ENCODE measurements around the gene HCN1.
"Not testable (repeated sequence)": the region's sequence is repeated elsewhere in the genome, so short reads cannot be mapped to it uniquely, and the experiment has no call there.

The HCN1 gene

DNA sequence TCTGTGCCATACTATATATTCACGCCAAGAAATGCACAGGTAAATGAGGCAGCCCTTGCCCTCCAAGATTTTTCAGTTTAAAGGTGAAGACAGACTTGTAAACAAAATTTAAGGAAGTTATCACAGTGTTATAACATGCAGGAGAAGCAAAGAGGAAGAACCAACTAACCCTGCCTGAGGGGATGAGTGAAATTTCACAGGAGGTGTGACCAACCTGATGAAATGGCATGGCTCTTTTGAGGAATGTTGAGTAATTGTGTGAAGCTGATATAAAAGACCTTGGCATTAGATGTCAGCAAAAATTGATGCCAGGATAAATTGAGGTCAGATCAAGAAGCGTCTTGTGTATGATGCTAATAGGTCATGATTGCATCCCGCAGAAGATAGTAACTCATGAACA lies 86.5 kb downstream of the HCN1 start:
- DNase-seq, result no peak

DNA sequence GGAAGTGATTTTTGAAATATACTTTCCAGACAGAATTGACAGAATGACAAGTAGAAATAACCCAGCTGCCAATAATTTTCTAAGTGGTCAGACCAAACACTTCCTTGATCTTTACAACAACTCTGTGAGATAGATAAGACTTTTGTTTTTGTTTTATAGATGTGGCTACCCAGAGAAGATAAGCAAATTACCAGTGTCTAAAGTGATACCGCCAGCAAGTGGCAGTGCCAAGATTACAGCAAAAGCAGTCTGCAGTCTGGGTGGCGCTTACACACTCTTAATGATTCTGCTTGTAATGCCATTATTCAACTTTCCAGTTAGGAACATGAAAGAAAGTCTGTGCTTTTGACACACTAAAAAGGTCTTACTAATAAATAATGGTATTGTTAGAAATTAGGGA lies 92.1 kb downstream of the HCN1 start:
- DNase-seq, result no peak

DNA sequence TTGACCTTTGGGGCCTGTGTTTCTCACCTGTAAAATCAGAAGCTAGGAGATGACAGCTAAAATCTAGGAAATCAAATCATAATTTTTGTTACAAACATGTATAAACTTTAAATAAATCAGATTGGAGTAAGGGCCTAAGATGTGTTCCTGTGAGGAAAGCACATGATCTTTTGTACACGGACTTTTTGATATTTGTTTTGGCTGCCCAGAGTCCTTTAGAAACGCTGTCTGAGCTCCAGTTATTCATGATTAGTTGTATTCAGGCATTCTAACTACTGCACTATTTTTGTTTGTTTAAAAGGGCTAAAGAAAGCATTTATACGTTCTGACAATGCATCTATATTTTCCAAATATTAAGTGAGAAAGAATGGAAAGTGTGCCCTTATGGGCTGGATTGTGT lies 94.8 kb downstream of the HCN1 start:
- no peak for DNase-seq

DNA sequence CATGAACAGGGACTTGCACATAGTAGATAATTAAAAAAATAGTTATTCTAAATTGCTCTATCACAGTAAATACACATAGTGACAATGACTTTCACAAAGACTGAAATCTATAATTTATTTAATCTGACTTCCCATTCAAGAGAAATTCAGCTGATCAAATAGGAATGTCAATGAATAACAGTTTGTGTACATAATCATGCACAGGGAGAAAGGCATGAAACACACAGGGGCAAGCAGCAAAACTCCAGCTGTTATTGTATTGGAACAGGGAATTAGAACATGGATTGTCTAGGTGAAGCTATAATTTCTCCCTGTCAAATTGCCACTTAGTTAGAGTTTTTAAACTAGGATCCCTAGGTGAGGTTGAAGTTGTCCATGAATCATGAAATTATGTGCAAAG lies 99.9 kb downstream of the HCN1 start:
- DNase-seq, result no peak

DNA sequence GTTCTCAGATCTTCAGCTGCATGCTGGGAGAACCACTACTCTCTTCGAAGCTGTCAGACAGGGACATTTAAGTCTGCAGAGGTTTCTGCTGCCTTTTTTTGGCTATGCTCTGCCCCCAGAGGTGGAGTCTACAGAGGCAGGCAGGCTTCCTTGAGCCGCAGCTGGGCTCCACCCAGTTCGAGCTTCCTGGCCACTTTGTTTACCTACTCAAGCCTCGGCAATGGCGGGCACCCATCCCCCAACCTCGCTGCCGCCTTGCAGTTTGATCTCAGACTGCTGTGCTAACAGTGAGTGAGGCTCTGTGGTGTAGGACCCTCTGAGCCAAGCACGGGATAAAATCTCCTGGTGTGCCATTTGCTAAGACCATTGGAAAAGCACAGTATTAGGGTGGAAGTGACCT lies 110.2 kb downstream of the HCN1 start:
- not testable (repeated sequence) for DNase-seq

DNA sequence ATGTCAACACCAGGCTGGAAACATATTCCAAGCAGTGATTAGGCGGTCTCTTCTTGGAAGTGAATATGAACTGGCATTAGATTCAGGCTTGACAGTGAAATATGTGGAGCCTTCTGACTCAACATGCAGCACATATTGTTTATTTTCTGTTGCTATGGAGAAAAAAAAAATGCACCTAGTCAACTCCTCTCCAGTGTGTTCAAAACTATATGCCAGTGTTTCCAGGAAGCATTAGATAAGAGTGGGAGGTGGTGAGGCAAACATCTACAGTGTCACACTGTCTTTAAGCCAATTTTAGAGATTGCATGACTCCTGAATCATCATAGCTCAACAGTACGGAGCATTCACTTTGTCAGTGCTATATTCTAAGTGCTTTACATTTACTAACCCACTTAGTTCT lies 117.9 kb downstream of the HCN1 start:
- DNase-seq, result no peak

DNA sequence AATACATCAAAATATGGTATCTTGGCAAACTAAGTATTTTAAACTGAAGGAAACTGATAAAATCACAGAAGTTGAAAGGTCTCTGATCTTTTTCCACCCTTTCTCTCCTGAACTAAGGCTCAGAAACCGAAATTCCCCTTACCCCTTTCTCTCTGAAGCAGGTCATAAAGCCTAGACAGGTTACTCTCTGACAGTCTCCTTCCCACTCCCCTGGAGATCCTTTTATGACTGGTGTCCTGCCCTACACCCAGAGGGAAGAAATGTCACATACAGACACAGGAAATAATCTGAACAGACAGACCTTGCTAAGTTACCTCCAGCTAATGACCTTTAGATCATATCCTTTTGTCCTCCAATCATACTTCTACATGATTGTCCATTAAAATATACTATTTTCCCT lies 127.4 kb downstream of the HCN1 start:
- no peak for DNase-seq

DNA sequence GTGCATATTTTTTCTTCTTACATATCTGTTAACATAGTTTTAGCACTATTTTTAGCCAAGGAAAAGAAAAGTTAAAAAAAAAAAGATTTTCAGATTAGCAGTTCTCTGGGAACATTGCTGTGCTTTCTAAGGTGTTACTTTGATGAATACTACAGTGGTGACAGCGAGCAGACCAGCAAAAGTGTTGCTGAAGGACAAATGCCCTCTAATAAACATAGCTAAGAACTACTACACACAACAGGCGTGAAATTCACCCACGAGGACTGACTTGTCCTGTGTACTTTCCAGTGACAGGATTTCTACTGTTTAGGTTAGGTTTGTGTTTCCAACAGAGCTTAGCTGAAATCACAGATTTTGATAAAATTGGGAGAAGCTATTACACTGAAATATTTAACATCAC lies 153.8 kb downstream of the HCN1 start:
- no peak for DNase-seq

DNA sequence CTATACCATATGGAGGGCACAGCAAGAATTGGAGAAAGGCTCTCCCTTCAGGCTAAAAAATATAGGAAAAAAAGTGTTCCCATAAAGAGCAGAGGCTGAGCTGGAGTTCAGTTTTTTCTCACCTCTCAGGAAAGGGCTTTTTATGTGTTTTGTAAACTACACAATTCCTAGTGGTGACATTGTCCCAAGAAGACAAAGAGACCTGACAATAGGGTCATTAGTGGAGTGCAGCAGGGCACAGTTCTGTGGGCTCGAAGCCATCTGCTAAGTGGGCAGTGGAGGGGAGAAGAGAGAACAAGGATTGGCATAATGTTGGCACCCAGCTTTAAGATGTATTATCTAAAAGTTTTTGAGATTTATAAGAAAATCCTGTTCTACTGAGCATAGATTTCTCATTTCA lies 162.5 kb downstream of the HCN1 start:
- DNase-seq, result no peak

DNA sequence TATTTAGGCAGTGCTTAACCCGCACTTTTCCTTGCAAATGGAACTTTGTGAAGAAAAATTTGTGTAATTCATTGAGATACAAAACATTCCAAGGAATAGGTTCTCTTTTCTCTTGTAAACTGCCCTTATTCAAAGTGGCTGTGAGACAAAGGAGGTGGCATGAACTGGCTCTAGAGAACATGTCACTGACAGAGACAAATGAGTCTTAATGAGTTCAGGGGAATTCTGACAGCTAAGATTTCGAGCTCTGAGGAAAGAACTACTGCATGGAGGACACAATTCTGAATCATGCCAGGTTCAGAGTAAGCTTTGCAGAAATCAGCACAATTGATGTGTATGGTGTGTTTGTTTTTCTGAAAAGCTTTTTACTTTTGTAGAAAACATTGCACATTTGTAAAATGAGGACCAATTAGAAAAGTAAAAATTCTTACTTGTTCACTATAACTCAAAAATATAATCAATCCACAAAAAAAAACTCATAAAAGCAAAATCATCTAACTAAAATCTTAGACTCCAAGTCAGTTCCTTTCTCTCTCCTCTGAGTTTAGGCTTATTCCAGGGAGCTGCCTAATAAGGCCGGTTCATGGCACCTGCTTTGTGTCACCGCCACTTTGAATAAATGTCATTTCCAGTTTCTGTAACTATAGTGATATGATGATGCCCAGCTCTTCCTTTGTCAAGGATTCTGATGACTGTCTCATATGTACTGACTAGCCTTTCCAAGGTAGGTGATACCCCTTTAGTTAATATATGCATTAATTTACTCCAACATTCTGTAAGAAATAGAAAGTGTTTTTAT lies 163.2 kb downstream of the HCN1 start:
- DNase-seq, result no peak

DNA sequence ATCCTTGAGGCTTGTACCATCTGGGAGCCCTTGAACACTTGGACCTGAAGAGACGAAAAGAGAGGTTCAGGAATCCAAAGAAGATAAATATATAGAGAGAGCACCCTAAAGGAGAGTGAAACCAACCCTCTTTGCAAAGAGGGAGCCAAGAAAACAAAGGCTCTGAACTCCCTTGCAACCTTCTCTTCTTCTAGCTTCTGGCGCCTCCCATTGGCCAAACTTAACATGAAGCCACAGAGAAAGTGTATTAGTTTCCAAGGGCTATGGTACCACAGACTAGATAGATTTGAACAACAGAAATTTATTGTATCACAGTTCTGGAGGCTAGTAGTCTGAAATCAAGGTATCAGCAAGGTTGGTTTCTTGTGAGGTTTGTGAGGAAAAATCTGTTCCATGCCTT lies 175.1 kb downstream of the HCN1 start:
- DNase-seq, result no peak

DNA sequence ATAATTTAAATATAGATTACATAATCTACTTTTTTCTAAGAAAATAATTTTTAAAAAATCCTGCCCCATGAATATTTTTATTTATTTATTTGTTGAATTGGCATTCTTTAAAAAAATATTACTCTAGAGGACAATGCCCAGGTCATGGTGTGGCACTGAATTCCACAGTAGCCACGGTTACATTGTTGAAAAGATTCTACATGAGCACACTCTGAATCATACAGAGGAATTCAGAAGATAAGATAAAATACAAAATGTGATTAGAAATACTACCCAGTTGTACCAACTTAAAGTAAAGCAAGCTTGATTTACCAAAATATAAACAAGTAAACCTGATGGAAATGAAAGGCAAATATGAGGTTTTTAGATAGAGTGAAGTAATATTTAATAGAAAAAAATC lies 183.7 kb downstream of the HCN1 start:
- DNase-seq, result no peak

DNA sequence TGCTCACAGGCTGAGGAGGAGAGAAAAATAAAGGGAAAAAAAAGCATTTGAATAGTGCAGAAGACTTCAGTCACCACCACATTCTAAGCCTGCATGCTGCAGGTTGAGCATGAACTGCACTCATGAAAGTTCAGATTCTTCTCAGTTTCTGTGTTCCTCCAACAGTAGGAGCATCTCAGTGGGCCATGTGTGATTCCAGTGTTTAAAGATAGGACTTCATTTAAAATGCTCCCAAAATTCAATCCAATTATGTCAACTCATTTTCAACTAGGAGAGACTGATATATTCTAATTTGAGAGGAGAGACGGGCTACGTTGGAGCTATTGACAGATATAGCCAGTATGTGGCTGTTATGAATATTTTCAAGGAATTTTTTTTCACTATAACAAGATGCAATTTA lies 186.8 kb downstream of the HCN1 start:
- DNase-seq, result no peak

DNA sequence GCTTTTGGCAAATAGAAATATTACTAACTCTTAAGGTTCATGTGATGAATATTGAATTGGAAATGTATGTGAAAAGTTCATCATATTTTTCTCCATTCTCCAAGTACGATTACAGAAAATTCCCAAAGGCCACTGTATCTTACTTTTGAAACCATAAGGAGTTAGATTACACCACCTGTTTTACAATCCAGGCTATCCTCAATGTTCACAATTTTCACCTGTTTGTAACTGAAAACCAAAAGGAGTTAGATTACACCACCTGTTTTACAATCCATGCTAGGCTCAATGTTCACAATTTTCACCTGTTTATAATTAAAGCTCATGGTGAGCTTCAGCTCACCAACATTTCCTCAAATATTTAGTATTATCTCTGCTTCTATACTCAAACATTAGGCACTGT lies 188.0 kb downstream of the HCN1 start:
- no peak for DNase-seq

DNA sequence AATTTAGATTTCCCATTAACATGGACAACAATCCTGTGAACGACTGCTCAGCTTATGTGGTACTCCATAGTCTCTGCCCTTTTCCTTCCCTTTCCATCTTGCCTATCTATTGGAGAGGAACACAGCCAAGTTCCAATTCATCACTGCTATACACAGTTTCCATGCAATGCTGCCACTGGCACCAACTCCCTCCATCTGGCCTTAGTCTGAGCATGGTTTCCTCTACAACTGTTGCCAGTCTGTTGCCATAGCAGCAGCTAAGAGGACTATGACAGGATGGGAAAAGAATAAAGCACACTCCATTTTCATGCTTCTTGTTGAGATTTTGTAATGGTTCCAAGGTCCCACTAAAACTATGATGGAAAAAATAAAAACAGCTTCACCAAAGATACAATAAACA lies 189.0 kb downstream of the HCN1 start:
- no peak for DNase-seq

DNA sequence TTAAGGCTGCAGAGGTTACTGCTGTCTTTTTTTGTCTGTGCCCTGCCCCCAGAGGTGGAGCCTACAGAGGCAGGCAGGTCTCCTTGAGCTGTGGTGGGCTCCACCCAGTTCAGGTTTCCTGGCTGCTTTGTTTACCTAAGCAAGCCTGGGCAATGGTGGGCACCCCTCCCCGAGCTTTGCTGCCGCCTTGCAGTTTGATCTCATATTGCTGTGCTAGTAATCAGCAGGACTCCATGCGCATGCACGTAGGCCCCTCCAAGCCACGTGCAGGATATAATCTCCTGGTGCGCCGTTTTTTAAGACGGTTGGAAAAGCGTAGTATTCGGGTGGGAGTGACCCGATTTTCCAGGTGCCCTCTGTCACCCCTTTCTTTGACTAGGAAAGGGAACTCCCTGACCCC lies 197.2 kb downstream of the HCN1 start:
- DNase-seq, result not testable (repeated sequence)

DNA sequence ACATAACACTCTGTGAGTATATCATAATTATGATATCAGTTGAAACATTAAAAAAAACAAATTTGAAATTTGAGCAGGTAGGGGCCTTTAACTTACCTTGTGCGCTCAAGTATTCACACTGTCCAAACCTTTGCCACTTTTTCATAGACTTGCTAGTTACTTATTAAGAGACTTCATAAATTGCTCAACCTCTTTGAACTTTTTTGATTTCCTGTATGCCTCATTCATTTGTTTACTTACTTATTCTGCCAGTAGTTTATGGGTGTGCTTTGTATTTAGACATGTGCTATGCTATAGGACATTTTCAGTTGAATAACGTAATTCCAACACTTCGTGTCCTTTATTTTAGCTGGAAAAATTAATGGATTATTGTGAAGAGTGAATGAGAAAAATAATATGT lies 204.8 kb downstream of the HCN1 start:
- DNase-seq, result no peak

DNA sequence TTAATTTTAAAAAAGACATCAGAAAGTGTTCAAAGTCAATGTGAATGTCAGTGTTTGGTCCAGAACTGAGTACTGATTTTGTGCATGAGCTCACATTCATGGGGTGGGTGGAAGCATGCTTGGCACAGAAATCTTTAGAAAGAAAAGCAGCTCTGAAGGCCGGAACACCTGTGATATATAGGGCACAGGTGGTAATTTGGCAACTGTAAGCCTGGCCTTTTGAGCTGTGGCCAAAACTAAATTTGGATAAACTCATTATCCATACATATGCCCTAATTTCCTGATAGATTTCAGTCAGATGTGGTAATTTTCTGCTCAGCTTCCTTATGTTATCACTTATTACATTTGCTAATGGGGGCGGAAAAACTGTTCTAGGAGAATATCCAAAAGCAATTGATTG lies 211.4 kb downstream of the HCN1 start:
- DNase-seq, result no peak

DNA sequence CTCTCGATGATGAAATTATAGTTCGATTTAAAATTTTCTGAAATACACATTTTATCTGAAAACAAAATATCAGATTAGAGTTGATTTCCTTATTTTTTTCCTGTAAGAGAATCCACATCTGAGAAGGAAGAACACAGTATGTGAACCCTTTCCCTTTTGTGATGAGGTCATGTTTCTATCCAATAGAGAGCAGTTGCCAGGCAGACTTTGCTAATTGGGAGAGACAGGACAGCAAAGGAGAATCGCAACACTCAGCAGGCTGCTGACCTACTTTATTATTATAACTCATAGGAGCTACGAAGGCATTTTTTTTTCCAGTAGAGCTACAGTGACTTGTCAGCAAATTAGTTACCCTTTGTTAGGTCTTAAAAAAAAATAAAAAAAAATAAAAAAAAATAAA lies 242.1 kb downstream of the HCN1 start:
- DNase-seq, result no peak

DNA sequence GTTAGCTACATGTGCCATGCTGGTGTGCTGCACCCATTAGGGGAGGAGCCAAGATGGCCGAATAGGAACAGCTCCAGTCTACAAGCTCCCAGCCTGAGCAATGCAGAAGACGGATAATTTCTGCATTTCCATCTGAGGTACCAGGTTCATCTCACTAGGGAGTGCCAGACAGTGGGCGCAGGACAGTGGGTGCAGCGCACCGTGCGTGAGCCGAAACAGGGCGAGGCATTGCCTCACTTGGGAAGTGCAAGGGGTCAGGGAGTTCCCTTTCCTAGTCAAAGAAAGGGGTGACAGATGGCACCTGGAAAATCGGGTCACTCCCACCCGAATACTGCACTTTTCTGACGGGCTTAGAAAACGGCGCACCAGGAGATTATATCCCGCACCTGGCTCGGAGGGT lies 251.3 kb downstream of the HCN1 start:
- not testable (repeated sequence) for DNase-seq

DNA sequence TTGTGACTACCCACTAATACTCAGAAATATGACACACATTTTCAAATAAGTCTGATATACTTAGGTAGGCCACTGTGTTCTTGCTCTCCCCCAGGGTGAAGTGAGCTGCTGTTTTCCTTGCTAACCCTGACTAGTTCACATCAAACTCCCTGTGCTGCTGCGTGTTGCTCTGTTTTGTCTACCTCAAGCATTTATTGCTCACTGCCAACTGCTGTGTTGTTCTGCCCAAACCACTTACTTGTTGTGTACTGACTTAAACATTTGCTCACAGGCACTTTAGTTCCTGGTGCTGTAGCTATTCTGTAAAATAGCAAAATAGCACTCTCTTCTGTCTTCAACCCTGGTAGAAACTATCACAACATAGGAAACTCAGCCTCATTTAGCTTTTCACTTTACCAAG lies 255.7 kb downstream of the HCN1 start:
- DNase-seq, result no peak

DNA sequence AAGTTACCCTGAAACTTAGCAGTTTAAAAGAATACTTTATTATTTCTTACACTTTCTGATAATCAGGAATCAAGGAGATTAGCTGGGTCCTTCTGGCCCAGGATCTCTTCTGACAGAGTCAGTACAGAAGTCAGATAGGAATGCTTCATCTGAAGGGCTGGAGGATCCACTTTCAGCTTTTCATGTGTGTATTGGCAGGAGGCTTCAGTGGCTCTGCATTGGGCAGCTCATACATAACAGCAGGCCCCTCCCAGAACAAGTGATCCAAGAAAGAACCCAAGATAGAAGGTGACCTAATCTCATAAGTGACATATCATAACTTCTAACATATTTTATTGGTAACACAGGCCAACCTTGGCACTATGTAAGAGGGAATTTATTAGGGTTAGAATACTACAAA lies 258.4 kb downstream of the HCN1 start:
- DNase-seq, result no peak

DNA sequence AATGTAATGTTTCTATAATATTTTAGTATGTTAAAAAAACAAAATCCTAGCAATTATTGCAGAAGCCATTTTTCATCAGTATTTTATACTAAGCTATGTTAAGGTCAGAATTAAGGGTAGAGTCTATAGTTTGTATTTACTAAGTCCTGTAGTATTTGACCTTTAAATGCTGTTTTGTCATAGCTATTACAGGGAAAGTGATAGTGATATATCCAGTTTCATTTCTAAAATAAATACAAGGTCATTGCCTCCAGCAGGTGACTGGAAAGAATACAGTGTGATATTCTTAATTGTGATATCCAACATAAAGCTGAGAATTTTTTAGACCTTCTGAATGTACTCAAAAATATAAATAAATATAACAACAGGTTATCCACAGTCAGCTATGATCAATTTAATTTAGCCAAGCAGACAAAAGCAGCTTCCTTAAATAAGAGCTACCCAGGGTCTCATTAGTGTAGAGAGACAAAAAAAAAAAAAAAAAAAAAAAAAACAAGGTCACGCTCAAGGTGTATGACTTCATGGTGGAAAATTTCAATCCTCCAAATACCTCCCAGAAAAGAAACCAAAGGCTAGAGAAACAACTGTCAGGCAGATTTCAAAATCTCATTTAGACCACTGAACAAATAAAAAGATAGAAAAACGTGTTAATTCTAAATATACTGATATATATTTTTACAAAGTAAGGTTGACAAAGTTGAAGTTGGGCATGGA lies 278.7 kb downstream of the HCN1 start:
- DNase-seq, result no peak

DNA sequence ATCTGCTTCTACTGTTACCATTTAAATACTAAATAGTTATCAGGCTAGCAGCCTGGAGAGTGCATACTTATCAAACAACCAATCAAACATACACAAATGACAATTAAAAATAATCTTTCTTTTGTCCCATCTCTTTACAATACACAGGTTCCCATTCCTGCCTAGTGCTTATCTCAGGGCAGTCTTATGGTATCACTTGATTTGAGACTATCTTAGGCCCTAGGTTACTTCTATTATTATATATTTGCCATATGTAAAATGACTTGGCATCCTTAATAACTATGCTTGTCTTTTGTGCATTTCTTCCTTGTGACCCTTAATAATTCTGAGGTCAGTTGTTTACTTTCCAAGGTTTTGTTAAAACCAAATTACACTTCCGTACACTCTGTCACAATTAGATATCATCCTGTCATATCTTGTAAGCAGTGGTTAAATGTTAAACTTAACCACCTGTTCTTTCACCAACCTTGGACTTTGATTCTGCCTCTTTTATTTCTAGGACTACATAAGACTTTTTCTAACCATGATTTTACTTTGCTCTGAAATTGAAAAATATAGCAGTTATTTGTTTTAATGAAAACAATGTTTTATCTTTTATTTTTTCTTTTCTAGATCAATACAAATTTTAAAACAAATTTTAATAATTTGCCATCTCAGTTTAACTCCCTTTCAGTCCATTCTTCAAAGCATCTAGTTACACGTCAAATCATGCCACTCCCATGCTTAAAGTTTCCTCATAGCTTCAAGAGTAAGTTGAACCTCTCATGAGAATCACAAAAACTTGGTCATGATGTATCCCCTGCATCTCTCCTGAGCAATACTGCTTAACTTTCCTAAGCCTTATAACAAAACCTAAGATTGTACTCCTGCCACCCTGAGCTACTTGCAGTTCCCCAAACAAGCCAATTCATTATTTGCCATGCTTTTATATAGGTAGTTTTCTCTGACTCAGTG lies 281.3 kb downstream of the HCN1 start:
- no peak for DNase-seq
